Activated CD4-positive, alpha-beta T cell treated with anti-CD3 and anti-CD28 coated beads, Interleukin-2, amount 50 U/mL, for 4 hours (primary cell): ENCODE measurements around the gene PEX6.
A peak's percentile ranks its signal among the peaks of the same experiment; 100 is the strongest.

Experiments
- DNase-seq, 2 experiments: peaks; one replicate each; pipeline ENCODE4 v3.0.0-alpha.2; 2020

PEX6 gene, protein sequence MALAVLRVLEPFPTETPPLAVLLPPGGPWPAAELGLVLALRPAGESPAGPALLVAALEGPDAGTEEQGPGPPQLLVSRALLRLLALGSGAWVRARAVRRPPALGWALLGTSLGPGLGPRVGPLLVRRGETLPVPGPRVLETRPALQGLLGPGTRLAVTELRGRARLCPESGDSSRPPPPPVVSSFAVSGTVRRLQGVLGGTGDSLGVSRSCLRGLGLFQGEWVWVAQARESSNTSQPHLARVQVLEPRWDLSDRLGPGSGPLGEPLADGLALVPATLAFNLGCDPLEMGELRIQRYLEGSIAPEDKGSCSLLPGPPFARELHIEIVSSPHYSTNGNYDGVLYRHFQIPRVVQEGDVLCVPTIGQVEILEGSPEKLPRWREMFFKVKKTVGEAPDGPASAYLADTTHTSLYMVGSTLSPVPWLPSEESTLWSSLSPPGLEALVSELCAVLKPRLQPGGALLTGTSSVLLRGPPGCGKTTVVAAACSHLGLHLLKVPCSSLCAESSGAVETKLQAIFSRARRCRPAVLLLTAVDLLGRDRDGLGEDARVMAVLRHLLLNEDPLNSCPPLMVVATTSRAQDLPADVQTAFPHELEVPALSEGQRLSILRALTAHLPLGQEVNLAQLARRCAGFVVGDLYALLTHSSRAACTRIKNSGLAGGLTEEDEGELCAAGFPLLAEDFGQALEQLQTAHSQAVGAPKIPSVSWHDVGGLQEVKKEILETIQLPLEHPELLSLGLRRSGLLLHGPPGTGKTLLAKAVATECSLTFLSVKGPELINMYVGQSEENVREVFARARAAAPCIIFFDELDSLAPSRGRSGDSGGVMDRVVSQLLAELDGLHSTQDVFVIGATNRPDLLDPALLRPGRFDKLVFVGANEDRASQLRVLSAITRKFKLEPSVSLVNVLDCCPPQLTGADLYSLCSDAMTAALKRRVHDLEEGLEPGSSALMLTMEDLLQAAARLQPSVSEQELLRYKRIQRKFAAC

DNA sequence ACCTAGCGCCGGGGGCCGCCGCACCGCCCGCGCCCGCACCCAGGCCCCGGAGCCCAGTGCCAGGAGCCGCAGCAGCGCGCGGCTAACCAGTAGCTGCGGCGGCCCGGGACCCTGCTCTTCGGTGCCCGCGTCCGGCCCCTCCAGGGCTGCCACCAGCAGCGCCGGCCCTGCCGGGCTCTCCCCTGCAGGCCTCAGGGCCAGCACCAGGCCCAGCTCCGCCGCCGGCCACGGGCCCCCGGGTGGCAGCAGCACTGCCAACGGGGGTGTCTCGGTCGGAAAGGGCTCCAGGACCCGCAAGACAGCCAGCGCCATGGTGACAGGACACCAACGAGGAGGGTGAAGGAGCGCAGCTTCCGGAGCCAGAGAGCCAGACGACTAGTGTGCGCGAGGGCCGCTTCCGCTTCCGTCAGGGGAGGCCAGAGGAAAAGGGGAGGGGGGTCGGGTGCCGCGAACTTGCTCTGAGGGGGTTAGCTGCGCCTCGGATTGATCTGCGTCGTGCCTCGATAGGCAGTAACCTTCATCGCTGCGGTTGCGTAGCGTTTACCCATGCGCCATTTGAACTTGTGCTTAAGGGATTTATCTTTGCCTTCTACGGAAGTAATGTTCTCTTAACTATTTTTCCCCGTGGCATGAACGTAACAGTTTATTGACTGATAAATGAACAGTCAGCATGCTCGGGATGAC lies at the start of gene PEX6:
TSS of gene PEX6 (minus strand) at position 343 of the 684 bp plus-strand sequence. CDS start at position 312, 31 bp downstream.
- peak; percentile 83 to 85 for DNase-seq

DNA sequence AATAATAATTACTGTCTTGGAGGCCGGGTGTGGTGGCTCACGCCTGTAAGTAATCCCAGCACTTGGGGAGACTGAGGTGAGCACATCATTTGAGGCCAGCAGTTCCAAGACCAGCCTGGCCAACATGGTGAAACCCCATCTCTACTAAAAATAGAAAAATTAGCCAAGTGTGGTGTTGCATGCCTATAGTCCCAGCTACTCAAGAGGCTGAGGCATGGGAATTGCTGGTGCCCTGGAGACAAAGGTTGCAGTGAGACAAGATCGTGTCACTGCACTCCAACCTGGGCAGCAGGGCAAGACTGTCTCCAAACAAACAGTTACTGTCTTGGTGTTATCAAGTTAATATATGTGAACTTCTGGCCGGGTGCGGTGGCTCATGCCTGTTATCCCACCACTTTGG lies 47.4 kb upstream of the PEX6 start:
- no peak for DNase-seq

DNA sequence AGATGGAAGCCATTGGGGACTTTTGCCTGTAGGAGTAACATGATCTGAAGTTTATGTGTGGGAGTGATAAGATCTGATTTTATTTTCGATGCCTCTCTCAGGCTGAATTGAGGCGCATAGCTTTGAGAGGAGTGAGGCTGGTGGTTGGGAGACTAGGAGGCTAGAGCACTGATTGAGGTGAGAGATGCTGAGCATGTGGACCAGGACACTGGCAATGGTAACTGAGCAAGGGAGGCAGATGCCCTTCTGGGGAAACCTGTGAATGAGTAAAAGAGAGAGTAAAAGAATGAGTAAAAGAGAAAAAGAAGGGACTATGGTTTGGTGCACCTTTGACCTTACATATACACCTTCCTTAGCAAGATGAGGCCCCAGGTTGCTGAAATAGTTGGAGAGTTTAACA lies 45.5 kb upstream of the PEX6 start:
- no peak for DNase-seq

DNA sequence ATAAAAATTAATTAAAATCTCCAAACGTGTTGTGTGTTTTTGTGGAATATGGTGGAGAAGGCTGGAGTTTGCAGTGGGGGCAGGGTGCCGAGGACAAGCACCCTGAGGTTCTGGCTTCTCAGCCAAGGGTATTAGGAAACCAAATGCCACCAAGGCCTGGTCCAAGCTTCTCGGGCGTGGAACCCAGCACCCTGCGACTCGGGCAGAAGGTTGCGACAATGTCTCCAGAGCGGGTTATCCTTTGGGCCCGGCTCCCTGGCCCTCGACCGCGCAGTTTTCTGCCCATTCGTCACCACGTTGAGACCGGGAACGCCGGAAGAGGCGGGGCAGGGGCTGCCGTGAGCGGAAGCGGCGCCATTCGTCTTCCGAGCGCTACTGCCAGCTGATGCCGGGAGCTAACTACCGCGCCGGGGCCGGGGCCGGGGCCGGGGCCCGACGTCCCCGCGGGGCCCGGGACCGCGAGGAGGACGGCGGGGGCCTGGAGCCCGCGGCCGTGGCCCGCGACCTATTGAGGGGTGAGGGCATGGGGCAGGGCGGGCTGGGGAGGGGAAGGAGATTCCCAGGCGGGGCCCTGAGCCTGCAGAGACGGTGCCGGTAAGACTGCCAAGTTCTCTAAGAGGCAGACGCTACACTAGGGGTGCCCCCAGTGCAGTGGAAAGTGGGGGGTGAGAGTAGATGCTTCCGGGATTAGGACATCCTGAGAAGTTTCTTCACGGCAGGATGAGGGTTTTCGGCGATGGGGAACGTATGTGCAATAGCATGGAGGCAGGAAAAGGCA lies 42.5 kb upstream of the PEX6 start, which contains the start of gene RRP36:
TSS of gene RRP36 (plus strand) at position 354 of the 778 bp plus-strand sequence. CDS start at position 386, 32 bp downstream.
- DNase-seq = peak; percentile 55 to 59

DNA sequence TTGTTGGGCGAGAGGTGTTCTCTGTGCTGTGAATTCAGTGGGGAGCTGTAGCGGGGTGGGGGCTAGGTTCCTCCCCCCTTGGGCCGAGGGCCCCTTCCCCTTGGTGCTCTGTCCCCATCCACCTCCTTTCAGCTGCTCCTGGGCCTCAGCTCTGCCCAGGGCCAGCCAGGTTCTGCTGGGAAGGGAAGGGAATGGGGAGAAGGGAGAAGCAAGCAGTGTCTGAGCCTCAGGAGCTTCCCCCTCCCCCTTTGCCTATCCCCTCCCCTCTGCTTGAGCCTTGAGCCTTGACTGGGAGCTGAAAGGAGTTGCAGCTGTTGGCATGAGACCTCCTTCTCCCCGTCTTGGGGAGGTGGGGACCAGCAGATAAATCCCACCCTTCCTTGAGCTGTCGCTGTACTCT lies 41.9 kb upstream of the PEX6 start:
- no peak for DNase-seq

DNA sequence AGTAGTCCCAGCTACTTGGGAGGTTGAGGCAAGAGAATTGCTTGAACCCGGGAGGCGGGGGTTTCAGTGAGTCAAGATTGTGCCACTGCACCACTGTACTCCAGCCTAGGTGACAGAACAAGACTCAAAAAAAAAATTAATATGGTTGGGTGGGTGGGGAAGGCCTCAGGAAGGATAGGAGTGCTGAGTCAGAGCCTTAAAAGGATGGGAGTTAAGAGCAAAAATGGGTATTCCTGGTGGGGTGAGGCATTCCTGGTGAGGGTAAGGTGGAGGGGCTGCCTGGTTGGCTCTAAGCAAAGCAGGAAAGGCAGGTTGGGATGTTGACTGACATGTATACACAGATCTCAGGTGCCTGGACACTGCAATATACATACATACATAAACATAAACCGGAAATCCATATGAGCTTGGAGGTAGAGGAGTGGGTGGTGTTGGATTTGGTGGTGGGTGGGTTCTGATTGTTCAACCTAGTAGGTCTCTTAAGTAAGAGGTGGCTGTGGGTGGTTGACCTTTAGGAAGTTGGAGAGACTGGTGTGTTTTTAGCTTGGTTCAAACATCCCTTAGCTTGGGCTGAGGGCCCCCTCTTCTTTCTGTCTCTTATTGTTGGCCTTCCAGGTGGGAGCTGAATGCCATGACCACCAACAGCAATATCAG lies 41.2 kb upstream of the PEX6 start:
- no peak for DNase-seq

DNA sequence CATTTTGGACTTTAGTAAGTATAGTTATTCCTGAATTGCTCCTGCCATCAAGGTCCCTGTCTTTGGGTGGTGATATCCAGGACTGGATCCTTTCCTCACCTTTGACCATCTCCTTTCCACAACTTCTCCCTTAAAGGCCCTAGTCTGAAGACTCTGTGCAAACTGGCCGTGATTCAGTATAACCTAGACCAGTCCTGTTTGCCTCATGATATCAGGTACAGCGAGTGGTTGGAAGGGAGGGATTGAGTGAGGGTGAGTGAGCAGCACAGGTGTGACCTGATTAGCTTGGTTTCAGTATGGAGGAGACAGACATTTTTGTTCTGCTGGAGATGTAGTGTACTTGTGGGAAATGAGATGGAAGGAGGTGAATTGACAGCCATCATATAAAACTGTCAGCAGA lies 40.2 kb upstream of the PEX6 start:
- DNase-seq = no peak

DNA sequence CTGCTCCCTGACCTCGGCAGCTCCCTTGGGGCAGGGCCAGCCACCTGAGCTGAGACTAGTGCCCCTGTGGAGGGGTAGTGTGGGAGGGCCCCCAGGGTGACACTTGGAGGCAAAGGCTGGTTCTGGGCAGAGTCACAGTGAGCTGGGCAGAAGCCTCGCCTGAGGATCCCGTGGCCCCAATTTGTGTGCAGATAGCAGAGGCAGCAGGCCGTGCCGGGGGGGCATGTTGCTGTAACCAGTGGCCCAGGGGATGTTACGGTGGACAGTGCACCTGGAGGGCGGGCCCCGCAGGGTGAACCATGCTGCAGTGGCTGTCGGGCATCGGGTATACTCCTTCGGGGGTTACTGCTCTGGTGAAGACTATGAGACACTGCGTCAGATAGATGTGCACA lies 38.0 kb upstream of the PEX6 start:
- DNase-seq = no peak

DNA sequence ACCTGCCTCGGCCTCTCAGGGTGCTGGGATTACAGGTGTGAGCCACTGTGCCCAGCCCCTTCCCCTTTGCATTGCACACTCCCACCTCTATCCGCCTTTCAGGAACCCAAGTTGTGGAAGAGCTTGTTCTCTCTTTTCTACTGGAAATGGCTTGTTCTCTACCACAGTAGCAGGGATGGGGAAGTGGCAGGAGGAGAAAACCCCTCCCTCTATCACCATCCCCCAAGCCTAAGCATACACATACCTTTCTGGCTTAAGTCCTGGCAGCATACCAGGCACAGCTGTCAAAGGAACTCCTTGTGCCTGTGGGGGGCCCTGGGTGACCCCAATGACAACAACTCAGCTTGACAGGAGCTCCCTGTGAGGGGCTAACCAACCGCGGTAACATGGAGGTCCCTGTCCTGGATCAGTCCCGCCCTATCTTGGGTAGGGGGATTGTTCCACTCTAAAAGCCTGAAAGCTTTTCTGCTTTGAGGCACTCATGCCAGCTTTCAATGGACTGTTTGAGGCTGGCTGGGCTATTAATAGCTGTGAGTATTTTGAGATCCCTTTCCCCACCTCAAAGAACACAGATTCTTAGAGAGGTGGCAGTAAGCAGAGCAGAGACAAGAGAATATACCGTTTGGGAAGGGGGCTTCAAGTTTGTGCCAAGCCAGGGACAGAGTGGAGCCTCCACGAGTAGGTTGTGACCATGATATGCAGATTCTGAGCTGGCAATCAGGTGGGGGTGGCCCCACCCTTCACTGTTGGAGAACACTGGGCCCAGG lies 37.4 kb upstream of the PEX6 start:
- DNase-seq = no peak

DNA sequence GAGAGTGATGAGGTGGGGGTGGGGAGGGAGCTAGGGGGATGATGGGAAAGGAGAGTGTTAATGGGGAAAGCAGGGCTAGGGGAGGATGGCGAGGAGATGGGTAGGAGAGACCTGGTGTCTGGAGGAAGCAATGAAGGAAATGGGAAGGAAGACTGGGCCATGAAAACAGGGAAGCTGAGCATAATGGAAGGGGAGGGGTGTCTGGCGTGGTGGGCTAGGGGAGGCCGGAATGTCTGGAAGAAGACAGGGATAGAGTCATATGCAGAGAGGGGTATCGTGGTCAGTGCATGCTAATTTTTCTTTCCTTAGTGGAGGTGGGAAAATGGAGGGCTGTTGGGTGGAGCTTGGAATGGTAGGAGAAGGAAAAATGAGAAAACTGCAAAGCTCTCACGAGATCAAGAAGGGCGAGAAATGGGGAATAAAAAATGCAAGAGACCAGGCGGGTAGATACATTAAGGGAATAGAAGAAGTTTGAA lies 35.5 kb upstream of the PEX6 start:
- DNase-seq = no peak

DNA sequence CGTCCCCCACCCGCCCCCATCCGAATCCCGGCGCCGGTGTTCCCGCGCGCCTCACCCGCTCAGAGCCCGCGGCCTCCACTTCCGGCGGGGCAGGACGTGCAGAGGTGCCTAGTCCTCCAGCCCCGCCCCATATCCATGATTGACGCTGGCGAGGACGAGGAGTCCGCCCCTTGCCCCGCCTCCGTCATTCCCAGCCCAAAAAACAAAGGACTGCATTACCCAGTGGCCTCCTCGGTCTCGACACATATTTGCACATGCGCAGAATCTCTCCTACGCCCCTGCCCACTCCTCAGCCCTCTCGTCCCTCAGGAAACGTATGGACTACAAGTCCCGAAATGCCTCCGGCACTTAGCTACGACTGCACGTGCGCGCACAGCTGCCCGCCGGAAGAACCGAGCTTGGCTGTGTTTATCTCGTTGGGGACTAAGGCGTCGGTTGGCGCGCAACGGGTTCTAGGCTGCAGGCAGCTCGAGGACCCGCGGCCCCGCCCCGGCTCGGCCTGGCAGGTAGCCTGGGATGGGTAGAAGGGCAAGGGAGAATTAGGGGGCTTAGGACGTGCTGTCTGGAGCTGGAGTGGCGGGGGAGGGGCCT lies 35.0 kb upstream of the PEX6 start, which contains the start of the genes KLHDC3 and MEA1:
TSS of gene KLHDC3 (plus strand) at position 407 of the 591 bp plus-strand sequence. CDS start 2,944 bp downstream, outside the sequence.
TSS of gene MEA1 (minus strand) at position 104 of the 591 bp plus-strand sequence. CDS start 133 bp downstream, outside the sequence.
- peak; percentile 98 to 99 for DNase-seq

DNA sequence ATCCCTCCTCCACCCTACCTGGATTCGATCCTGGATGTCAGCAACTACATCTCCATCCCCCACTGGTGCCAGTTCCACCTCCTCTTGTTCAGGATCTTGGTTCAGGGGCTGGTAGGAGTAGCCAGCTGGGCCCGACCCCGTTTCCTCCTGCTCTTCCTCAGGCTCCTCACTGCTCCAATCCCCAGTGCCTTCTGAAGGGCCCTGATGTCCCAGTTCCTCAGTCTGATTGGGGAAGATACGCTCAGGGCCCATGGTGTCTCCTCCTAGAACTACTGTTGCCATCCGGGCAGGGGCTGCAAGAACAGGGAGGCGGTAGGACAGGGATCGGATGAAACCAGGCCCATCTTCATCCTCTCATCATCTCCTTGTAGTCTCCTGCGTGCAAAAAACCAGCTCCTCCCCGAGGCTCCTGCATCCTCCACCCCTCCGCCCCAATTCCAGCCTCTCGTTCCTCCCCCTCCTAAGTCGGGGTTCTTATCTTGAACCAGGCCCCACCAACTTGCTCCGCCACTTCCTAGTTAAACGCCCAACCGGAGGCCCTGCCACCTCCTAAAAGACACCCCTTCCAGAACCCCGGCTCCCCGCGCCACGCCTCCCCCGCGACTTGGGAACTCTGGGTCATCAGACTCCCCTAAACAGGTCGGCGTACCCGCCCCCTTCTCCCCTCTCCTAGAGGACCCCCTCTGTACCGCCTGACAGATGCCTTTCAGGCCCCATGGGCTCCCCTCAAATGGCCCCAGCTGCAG lies 34.3 kb upstream of the PEX6 start:
- DNase-seq = no peak

DNA sequence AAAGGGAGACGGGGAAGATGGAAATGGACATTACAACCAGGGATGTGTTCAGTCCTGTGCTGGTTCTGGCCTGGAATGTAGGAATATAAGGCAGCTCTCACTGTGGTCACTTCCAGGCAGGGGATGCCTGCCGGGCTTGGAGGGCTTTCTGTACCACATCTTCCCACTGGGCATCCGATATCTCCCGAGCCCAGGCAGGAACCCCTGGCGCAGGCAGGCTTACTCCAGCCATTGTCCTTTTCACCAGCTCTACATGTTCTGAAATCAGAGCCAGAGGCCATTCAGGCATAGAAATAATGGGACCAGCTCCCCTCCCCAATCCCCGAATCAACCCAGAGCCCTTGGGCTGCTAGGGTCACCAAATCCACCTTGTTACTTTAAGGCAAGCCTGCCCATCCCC lies 33.4 kb upstream of the PEX6 start:
- no peak for DNase-seq

DNA sequence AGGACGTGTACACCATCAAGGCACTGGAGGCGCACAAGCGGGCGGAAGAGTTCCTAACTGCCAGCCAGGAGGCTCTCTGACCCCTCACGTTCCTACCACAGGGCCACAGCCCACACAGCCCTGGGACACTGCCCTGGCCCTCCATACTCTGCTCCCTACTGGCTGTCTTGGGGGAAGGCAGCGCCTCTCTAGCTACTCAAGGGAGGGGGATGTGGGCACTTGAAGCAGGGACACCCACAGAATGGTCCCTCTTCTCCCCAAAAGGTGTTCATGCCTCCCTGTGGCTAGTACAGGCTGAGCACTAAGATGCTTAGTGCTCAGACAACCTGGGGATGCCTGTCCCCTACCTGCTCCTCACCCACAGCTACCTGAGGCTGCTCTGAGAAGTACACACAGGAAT lies 32.2 kb upstream of the PEX6 start:
- DNase-seq = no peak

DNA sequence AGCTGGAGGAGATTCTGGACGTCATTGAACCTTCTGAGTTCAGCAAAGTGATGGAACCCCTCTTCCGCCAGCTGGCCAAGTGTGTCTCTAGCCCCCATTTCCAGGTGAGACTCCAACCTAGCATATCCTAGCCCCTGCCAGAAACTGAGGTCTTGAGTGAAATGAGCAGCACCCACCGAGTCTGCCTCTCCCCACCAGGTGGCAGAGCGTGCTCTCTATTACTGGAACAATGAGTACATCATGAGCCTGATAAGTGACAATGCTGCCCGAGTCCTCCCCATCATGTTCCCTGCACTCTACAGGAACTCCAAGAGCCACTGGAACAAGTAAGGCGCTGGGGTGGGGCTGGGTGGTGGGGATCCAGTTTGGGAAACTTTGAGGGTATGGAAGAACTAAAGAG lies 30.1 kb upstream of the PEX6 start:
- peak; percentile 29 to 38 for DNase-seq

DNA sequence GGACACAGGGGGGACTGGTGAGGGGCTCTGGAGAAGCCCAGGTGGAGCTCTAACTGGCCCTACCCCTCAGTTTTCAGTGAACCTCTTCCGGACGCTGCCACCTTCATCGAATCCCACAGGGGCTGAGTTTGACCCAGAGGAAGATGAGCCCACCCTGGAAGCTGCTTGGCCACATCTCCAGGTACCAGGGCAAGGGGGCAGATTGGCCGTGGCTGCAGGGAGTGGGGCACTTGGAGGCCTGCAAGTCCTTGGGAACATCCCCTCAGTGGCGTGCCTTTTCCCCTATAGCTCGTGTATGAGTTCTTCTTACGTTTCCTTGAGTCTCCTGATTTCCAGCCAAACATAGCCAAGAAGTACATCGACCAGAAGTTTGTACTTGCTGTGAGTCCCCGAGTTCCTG lies 28.1 kb upstream of the PEX6 start:
- no peak for DNase-seq

DNA sequence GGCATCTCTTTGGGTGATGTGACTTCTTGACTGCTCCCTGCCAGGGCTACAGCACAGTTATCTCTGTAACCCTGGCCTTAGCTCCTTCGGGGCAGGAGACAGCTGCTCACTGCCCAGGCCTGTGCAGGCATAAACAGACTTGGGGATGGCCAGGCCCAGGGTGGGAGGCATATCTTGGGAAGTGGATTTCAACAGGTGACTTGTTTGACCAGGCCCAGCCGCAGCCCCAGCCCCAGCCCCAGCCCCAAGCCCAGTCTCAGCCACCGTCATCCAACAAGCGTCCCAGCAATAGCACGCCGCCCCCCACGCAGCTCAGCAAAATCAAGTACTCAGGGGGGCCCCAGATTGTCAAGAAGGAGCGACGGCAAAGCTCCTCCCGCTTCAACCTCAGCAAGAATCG lies 27.3 kb upstream of the PEX6 start:
- no peak for DNase-seq

DNA sequence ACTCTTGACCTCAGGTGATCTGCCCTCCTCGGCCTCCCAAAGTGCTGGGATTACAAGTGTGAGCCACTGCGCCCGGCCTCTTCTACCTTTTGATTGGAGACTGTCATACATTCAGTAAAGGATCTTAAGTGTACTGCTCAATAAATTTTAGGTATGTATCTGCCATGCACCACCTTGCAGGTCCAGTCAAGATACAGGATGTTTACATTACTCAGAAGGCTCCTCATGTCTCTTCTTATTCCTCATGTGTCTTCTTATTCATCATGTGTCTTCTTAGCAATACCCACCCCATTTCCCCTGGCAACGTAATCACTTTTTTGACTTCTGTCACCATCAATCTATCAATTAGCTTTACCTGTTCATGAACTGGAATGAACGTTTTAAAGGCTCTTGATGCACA lies 26.9 kb upstream of the PEX6 start:
- no peak for DNase-seq

DNA sequence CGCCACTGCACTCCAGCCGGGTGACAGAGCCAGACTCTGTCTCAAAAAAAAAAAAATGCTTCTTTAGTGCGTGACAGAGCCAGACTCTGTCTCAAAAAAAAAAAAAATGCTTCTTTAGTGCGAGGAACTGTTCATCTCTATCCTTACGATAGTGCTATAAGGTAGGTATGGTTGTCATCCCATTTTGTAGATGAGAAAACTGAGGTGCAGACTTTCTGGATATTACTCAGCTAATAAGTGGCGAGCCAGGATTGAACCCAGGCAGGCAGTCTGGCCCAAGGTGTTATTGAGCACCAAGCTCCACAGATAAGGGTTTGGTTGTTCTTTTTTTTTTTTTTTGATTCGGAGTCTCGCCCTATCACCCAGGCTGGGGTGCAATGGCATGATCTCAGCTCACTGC lies 22.9 kb upstream of the PEX6 start:
- DNase-seq = no peak
